Erythroblast (primary cell): ENCODE results near the gene TENM4.

ENCODE experiments used
- GATA1 ChIP-seq: IDR thresholded peaks from 2 replicates; pipeline ENCODE4 v1.6.1; 2011; ENCODE audit warnings: low read depth, mild to moderate bottlenecking, control low read depth, low read length, moderate library complexity
- POLR2A ChIP-seq: IDR thresholded peaks from 2 replicates; pipeline ENCODE4 v1.6.1; 2011; ENCODE audit warnings: mild to moderate bottlenecking, low read length

DNA sequence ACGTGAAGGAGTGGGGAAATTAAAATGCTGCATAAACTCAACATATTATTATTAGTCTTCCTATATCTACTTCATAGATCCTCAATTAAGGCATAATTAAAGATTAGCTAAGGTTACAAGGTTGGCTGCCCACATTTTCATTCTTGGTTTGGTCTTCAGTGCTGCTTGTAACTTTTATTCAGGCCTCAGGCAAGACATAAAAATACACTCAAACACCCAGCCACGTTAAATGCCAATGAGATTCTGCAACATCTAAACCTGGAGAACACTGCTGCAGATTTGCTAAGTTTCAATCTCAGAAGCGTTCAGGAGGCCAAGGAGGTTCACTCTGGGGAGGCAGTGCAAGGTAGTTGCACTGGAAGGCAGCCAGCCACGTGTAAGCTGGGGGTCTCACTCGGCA is 507.5 kb downstream of the TENM4 start:
- TF ChIP-seq POLR2A (no peak), GATA1 (no peak)
